Measurements from ENCODE around the gene FAM234B. TPM values are rescaled to one million over a fixed set of nuclear protein-coding genes. Genes with fewer than 3 reads are reported as not detected.

FAM234B gene
- total RNA-seq, 1 experiment from 2014 or later = 20.8 TPM

GRCh38 chr12:13000616-13000924 is 43.6 kb upstream of the FAM234B start:
- Mint-ChIP-seq H3K36me3 (ENCODE audit: insufficient read depth in 1 of 3, low read depth in 3 of 3) (peaks cover 4 to 15% (median 14%) of the 10 kb centered on the region in 3 experiments), H3K9me3 (peaks cover 0 to 3% of the 10 kb centered on the region in 2 experiments; a peak in 2 of 5 replicates), H3K4me3 (peak overlapping the region; percentile 88 to 96), H3K27ac (peak overlapping the region; percentile 24 to 90 (median 82); a peak in 6 of 7 replicates), H3K4me1 (peaks cover 36 to 38% of the 10 kb centered on the region in 2 experiments), H3K27me3 (ENCODE audit: low read depth) (peaks cover 27% of the 10 kb centered on the region)
- no peak for TF ChIP-seq CTCF (conservative IDR thresholded peaks at IDR 0.05)
- DNase-seq = no peak
- Histone ChIP-seq H3T11ph (ENCODE audit: low read length) (no peak overlapping the region), H4K5ac (ENCODE audit: insufficient read length, low read depth, low read length) (no peak overlapping the region), H4K20me1 (ENCODE audit: control insufficient read depth, insufficient read depth, insufficient read length) (no peaks in the 10 kb centered on the region), H2BK120ac (ENCODE audit: low read depth, low read length, poor library complexity, severe bottlenecking) (no peak overlapping the region), H2BK20ac (ENCODE audit: low read depth, low read length, poor library complexity, severe bottlenecking) (no peak overlapping the region), H2AFZ (ENCODE audit: low read length) (no peak overlapping the region), H3K23ac (ENCODE audit: insufficient read length, low read depth, low read length) (no peak overlapping the region), H2BK15ac (ENCODE audit: low read depth, low read length) (no peak overlapping the region), H2AK5ac (ENCODE audit: insufficient read length, low read length) (no peak overlapping the region), H3K23me2 (ENCODE audit: insufficient read length, low read depth, low read length, poor library complexity, severe bottlenecking) (peaks cover 18% of the 10 kb centered on the region), H3K56ac (ENCODE audit: insufficient read length, low read depth, low read length) (no peak overlapping the region), H3K4ac (ENCODE audit: low read depth, low read length) (no peak overlapping the region), H3K9me3 (ENCODE audit: control insufficient read depth, low read depth, low read length) (no peaks in the 10 kb centered on the region), H2BK5ac (ENCODE audit: insufficient read length, low read length) (no peak overlapping the region), H3K18ac (ENCODE audit: insufficient read length, low read depth, low read length) (no peak overlapping the region), H4K91ac (ENCODE audit: insufficient read length, low read depth, low read length) (no peak overlapping the region), H3K27me3 (ENCODE audit: insufficient read depth, low read length) (no peaks in the 10 kb centered on the region; the same call in 1 of the 2 replicates), H2BK12ac (ENCODE audit: insufficient read length, low read depth, low read length) (no peak overlapping the region), H3K14ac (ENCODE audit: insufficient read depth, low read length) (peak overlapping the region; percentile 45; the same call in 1 of the 2 replicates), H3K79me1 (ENCODE audit: insufficient read depth, low read depth, low read length, poor library complexity, severe bottlenecking) (no peaks in the 10 kb centered on the region), H4K8ac (replicated peaks; ENCODE audit: insufficient read length, low read depth, low read length) (no peak overlapping the region), H3K4me2 (ENCODE audit: insufficient read depth, insufficient read length, low read length) (peak overlapping the region; percentile 84), H3K9ac (ENCODE audit: extremely low read depth, insufficient read length, low read length) (peak overlapping the region; percentile 40), H3K4me1 (ENCODE audit: insufficient read depth, low read length) (peaks cover 4% of the 10 kb centered on the region; the same call in 1 of the 2 replicates), H3K79me2 (ENCODE audit: insufficient read depth, low read length) (no peaks in the 10 kb centered on the region), H3K27ac (ENCODE audit: insufficient read length, low read depth, low read length) (no peak overlapping the region)
- WGBS (ENCODE audit: extremely low coverage, insufficient read length, low lambda C conversion rate) = no CpG with 5 or more reads among the region's 16 CpGs
